Measurements from ENCODE around the gene CPEB4. TPM values are rescaled to one million over a fixed set of nuclear protein-coding genes. Genes with fewer than 3 reads are reported as not detected.

Gene CPEB4
- total RNA-seq, 1 donor from 2014 or later, result 12.5 TPM

DNA sequence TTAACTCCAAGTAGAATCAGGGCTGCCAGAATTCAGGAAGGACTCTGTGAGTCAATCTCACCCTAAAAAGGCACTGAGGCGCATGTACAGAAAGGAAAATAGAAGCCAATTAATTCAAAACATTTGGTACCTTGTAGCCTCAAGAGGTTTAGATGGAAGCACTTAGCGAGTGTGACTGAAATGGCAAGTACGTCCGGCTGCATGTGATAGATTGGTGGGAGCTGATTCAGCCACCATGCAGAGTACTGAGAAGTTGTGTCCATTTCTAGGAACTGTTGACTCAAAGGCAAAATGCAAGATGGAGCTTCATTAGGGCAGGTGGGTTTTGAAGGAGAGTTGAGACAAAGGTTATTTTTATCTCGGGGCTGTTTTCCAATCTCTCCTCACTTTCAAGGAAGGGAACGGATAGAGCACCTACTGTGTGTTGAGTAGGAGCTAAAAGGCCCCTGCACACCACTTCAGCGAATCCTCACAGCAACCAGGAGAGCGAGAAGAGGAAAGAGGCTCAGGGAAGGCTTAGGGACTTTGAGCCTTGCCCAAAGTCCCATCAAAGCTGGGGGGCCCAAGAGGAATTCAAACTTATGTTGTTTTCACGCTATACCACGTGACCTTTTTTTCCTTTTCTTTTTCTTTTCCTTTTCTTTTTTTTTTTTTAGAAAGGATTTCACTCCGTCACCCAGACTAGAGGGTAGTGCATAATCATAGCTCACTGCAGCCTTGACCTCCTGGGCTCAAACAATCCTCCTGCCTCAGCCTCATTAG, 34.6 kb upstream of the CPEB4 start:
- Mint-ChIP-seq H3K27me3 (ENCODE audit: insufficient read depth, low read depth) (peaks cover 4% of the 10 kb centered on the region), H3K36me3 (no peaks in the 10 kb centered on the region), H3K27ac (no peak overlapping the region), H3K9me3 (peaks cover 2% of the 10 kb centered on the region), H3K4me3 (no peak overlapping the region), H3K4me1 (peaks cover 12% of the 10 kb centered on the region)
- H3K27me3 ChIP-seq, result no peaks in the 10 kb centered on the region
- no peaks in the 10 kb centered on the region for H3K9me3 ChIP-seq (ENCODE audit: low read depth)
- no peak for DNase-seq (ENCODE audit: low spot score)
- no peaks in the 10 kb centered on the region for H3F3A ChIP-seq (ENCODE audit: low read depth)
- H2AFZ ChIP-seq (replicated peaks), result no peak overlapping the region
- H3K36me3 ChIP-seq, result no peaks in the 10 kb centered on the region
- no peak overlapping the region for H3K4me3 ChIP-seq
- no peaks in the 10 kb centered on the region for H3K4me1 ChIP-seq
- H3K9ac ChIP-seq, result no peak overlapping the region
- no peak for TF ChIP-seq EZH2 (IDR thresholded peaks at IDR 0.05)
- TF ChIP-seq EZH2phosphoT487 (IDR thresholded peaks at IDR 0.05), result no peak
- TF ChIP-seq, protein P1, sequence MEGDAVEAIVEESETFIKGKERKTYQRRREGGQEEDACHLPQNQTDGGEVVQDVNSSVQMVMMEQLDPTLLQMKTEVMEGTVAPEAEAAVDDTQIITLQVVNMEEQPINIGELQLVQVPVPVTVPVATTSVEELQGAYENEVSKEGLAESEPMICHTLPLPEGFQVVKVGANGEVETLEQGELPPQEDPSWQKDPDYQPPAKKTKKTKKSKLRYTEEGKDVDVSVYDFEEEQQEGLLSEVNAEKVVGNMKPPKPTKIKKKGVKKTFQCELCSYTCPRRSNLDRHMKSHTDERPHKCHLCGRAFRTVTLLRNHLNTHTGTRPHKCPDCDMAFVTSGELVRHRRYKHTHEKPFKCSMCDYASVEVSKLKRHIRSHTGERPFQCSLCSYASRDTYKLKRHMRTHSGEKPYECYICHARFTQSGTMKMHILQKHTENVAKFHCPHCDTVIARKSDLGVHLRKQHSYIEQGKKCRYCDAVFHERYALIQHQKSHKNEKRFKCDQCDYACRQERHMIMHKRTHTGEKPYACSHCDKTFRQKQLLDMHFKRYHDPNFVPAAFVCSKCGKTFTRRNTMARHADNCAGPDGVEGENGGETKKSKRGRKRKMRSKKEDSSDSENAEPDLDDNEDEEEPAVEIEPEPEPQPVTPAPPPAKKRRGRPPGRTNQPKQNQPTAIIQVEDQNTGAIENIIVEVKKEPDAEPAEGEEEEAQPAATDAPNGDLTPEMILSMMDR (IDR thresholded peaks at IDR 0.05), result no peak
- H3K4me2 ChIP-seq, result no peak overlapping the region
- no peaks in the 10 kb centered on the region for H4K20me1 ChIP-seq (ENCODE audit: low read depth)
- H3K79me2 ChIP-seq (ENCODE audit: low read depth), result no peaks in the 10 kb centered on the region
- H3K27ac ChIP-seq, result no peak overlapping the region

- Histone ChIP-seq H3K9me3 (ENCODE audit: low read depth) (no peaks in the 10 kb centered on the region), H3K36me3 (no peaks in the 10 kb centered on the region), H3K79me2 (ENCODE audit: low read depth) (no peaks in the 10 kb centered on the region), H3K27ac (no peak overlapping the region), H3K9ac (no peak overlapping the region), H3K27me3 (no peaks in the 10 kb centered on the region), H2AFZ (replicated peaks) (no peak overlapping the region), H3K4me3 (no peak overlapping the region), H3F3A (ENCODE audit: low read depth) (no peaks in the 10 kb centered on the region), H3K4me2 (no peak overlapping the region), H4K20me1 (ENCODE audit: low read depth) (no peaks in the 10 kb centered on the region), H3K4me1 (no peaks in the 10 kb centered on the region)
- Mint-ChIP-seq H3K4me1 (peaks cover 23% of the 10 kb centered on the region), H3K27me3 (ENCODE audit: insufficient read depth, low read depth) (peaks cover 7% of the 10 kb centered on the region), H3K36me3 (no peaks in the 10 kb centered on the region), H3K27ac (peak overlapping the region; percentile 70), H3K9me3 (no peaks in the 10 kb centered on the region), H3K4me3 (no peak overlapping the region)
- TF ChIP-seq, protein P1 (IDR thresholded peaks at IDR 0.05), result no peak
- DNase-seq (ENCODE audit: low spot score), result no peak
Measured at GRCh38 chr5:173855162-173855994, 32.8 kb upstream of the CPEB4 start.

GRCh38 chr5:173855995-173856656, 32.0 kb upstream of the CPEB4 start:
- Histone ChIP-seq H3K4me3 (no peak overlapping the region), H2AFZ (replicated peaks) (no peak overlapping the region), H3K9me3 (ENCODE audit: low read depth) (no peaks in the 10 kb centered on the region), H3K36me3 (no peaks in the 10 kb centered on the region), H3F3A (ENCODE audit: low read depth) (no peaks in the 10 kb centered on the region), H3K27me3 (no peaks in the 10 kb centered on the region), H3K4me2 (no peak overlapping the region), H3K27ac (no peak overlapping the region), H3K79me2 (ENCODE audit: low read depth) (no peaks in the 10 kb centered on the region), H3K4me1 (no peaks in the 10 kb centered on the region), H3K9ac (no peak overlapping the region), H4K20me1 (ENCODE audit: low read depth) (no peaks in the 10 kb centered on the region)
- Mint-ChIP-seq H3K9me3 (no peaks in the 10 kb centered on the region), H3K4me1 (peaks cover 23% of the 10 kb centered on the region), H3K36me3 (no peaks in the 10 kb centered on the region), H3K27ac (peak overlapping the region; percentile 70), H3K27me3 (ENCODE audit: insufficient read depth, low read depth) (peaks cover 7% of the 10 kb centered on the region), H3K4me3 (no peak overlapping the region)
- no peak for TF ChIP-seq EZH2 (IDR thresholded peaks at IDR 0.05)
- DNase-seq (ENCODE audit: low spot score), result no peak
